Heart left ventricle (tissue), 13 donors: ENCODE measurements around the gene MAPT.

ENCODE experiments used
- CTCF ChIP-seq, 12 donors: fragments of 200-600 bp; sonication (generic) in 4 of 12; IDR thresholded peaks; one replicate each; pipeline versions ENCODE4 v1.5.0 to v1.8.0; 2018 to 2022; ENCODE audit warnings: antibody characterized with exemption in 12 of 12, mild to moderate bottlenecking in 5 of 12
- POLR2A ChIP-seq, 2 donors: fragments of 450-650 bp; IDR thresholded peaks; one replicate each; pipeline ENCODE4 v1.6.1; 2017; ENCODE audit warnings: antibody characterized with exemption in 2 of 2, mild to moderate bottlenecking in 2 of 2, moderate library complexity in 2 of 2
- donor health status: ischemic (EF 13 %, LVEDD 7.1; RV severe dilation, severe dysfunction).
- donor health status: DM: no; HTN: yes; CAD: no.
- donor health status: DM: no; HTN: no; CAD: no.
- donor health status: ischemic (EF 25% LVEDD 6.9; RV normal size, moderate dysfunction).
- donor health status: ischemic (EF 25% LVEDD 5.7; RV mildly dilated, moderate dysfunction).
- donor health status: ischemic (EF 35%, LVEDD 5.7; RV mildly dilated, moderate dysfunction).
- donor health status: nonischemic (EF 11% LVEDD 7.7; RV severe dilation, severe dysfunction).
- donor health status: DM: yes; HTN: yes; CAD: no.
- donor health status: PGD.
- donor health status: ischemic (EF 29% LVEDD 5.4; RV normal size, mild dysfunction).
- donor health status: nonischemic (EF 23%, LVEDD 6.1; RV moderate dilation, normal function).

GRCh38 chr17:45956090-45956489 is 61.7 kb downstream of the MAPT start:
- TF ChIP-seq POLR2A (IDR thresholded peaks at IDR 0.05) (no peak), CTCF (IDR thresholded peaks at IDR 0.05) (no peak)
